ENCODE measurements around the gene LRIF1.
"Not testable (repeated sequence)": the region's sequence is repeated elsewhere in the genome, so short reads cannot be mapped to it uniquely, and the experiment has no call there.

The LRIF1 gene

GRCh38 chr1:110948038-110948810 is 15.5 kb downstream of the LRIF1 start:
- DNase-seq (ENCODE audit: low read depth, low spot score), result no peak

DNA sequence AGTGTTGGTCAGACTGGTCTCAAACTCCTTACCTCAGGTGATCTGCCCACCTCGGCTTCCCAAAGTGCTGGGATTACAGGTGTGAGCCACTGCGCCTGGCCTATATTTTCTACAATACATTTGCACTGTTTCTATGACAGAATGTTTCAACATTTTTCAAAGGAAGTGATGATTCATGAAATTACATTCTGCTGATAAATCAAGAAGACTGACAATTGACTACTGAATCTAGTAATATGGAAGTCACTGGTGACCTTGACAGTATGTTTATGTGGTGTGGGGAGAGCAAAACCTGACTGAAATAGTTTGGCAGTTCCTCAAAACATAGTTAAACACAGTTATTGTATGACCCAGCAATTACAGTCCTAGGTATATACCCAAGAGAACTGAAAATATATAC is 18.1 kb downstream of the LRIF1 start:
- no peak for DNase-seq (ENCODE audit: low read depth, low spot score)

DNA sequence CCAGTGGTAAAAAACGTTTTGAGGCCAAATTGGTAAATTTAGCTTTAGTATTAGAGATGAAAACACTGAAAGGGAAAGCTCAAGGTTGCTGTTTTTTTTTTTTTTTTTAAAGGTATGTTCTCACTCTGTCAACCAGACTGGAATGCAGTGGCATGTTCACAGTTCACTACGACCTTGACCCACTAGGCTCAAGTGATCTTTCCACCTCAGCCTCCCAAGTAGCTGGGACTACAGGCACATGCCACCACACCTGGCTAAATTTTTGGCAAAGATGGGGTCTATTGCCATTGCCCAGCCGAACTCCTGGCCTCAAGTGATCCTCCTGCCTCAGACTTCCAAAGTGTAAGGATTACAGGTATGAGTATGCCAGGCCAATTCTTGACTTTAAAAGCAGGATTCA is 18.9 kb downstream of the LRIF1 start:
- no peak for DNase-seq (ENCODE audit: low read depth, low spot score)

DNA sequence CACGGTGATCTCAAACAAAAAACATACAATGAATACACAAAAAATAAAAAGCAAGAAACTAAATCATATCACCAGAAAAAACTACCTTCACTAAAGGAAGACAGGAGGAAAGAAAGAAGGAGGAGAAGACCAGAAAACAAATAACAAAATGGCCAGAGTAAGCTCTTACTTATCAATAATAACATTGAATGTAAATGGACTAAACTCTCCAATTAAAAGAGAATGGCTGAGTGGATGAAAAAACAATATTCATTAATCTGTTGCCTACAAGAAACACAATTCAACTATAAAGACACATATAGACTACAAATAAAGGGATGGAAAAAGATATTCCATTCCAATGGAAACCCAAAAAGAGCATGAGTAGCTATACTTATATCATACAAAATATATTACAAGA is 27.2 kb downstream of the LRIF1 start:
- no peak for DNase-seq (ENCODE audit: low read depth, low spot score)

- DNase-seq (ENCODE audit: low read depth, low spot score), result not testable (repeated sequence)
These were observed 32.6 kb downstream of the LRIF1 start for GRCh38 chr1:110931097-110931496.

DNA sequence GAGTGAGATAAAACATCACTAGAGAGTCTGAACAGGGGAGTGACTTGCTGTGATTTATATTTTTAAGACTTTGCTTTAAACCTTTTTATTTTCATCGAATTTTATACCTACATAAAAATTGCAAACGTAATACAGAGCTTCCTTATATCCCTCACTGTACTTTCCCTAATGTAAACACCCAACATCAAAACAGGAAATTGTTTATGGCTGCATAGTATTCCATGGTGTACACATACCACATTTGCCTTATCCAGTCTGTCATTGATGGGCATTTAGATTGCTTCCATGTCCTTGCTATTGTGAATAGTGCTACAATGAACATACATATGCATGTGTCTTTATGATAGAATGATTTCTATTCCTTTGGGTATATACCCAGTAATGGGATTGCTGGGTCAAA is 34.8 kb downstream of the LRIF1 start:
- DNase-seq (ENCODE audit: low read depth, low spot score), result no peak

DNA sequence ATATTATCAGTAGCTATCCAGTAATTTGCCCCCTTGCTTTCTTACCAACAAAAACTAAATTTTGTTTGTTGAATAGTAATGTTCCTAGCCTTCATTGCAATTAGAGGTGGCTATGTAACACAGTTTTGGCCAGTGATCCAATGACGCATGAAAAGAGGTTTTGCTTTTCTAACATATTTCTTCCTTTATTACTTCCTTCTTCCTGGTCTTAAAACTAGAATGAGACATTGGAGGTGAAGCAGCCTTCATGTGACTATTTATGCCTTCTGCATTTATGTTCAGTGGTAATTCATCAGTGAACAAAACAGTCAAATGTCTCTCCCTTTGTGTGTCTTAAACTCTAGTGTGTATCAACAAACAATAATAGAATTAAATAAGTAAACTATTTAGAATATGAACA is 35.5 kb downstream of the LRIF1 start:
- no peak for DNase-seq (ENCODE audit: low read depth, low spot score)

DNA sequence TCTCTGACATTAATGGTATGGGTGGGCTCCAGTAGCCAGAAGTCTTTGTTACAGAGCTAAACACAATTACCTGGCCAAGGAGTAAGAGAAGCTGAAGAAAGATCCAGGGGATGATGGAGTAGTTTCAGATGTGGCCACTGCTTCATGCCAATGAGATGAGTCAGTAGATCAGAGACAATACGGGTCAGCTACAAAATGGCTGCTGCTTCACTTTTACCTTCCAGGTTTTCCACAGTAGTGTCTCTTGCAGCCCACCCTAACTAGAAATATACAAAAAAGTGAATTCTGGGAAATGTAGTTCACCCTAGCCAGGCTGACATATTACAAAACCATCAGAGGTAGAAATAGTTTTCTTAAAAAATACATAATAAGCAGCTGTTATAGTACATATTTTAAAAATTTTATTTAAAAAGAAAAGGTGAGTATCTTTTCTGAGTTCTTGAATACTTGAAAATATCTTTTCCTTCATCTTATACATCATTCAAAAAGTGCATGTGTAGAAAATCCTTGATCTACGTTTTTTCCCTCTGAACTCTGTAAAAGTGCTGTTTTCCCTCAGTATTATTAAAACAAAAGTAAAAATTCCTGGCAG is 36.1 kb downstream of the LRIF1 start:
- no peak for DNase-seq (ENCODE audit: low read depth, low spot score)

DNA sequence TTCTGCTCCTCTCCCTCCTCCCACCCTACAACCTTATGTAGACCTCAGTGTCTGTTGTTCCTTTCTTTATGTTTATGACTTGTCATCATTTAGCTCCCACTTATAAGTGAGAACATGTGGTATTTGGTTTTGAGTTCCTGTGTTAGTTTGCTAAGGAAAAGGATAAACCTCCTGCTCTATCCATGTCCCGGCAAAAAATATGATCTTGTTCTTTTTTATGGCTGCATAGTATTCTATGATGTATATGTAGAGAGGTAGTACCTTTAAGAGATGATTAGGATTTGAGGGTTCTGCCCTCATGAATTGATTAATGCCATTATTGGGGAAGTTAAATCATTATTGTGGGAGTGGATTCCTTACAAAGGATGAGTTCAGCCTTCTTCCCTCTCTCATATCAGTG is 41.8 kb downstream of the LRIF1 start:
- no peak for DNase-seq (ENCODE audit: low read depth, low spot score)

DNA sequence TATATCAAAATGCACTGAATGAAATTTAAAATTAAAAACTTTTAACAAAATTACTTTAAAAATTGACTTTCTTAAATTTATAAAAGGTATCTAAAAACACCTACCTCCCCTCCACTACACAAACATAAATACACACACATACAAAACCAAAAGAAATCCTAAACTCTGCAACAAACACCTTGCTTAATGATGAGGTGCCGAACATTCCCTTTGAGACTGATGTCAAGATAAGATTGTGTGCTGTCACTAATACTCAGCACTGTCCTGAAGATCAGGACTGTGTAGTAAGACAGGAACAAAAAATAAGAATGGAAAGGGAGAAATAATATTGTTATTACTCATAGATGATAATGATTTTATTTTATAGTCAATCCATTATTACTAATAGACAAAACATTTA is 45.7 kb downstream of the LRIF1 start:
- DNase-seq (ENCODE audit: low read depth, low spot score), result no peak

DNA sequence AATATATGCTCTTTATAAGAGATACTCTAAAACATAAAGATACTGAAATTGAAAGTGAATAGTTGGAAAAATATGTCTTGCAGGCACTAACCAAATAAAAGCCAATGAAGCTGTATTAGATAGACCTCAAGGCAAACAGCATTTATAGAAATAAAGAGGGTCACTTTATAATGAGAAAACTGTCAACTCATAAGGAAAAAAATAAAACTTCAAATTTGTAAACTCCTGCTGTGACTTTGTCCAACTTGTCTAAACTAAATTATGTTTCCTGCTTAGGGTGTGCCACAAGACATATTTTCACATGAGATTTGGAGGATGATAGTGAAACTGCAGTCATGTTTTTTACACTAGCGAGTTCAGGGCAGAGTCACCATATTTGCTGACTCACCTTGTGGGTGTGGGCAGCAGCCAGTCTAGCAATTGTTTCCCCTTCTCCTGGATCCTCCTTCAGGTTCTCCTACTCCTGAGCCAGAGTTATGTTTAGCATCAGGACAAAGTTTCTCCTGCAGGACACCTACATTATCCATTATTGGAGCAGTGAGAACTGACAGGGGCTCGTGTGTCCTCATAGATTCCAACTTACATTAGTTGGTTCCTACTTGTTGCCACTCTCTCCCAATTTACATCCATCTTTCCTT is 46.9 kb downstream of the LRIF1 start:
- DNase-seq (ENCODE audit: low read depth, low spot score), result no peak

DNA sequence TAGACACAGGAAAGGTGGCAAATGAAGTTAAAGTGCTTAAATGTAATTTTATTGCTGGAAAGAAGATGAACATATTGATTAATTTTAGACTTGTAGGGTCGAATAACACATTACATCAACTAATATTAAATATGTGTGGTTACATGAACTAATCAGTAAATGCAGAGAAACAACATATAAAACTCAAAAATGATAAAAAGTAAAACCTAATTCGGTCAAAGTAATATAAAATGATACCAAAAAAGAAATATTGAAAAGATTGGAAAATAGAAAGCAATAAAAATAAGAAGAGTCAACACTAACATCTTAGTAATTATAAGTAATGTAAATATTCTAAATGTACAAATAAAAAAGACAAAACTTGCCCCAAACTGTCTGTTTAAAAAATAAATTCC is 47.5 kb downstream of the LRIF1 start:
- DNase-seq (ENCODE audit: low read depth, low spot score), result no peak

DNA sequence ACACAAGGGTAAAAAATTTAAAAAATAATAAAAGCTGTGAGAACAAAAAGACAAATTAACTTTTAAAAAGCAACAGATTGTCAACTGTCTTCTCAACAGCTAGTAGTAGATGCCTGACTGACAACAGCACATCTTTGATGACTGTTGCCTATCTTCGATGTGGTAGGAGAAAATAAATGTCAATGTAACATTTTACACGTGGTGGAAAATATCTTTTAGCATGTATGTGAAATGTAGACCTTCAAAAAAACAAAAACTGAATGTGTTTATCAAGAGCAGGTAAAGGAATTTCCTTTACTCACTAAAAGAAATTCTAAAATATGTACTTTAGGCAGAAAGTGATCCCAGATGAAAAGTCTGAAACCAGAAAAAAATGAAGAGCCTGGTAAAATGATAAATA is 47.9 kb downstream of the LRIF1 start:
- no peak for DNase-seq (ENCODE audit: low read depth, low spot score)

- DNase-seq (ENCODE audit: low read depth, low spot score), result no peak
These were observed 49.0 kb downstream of the LRIF1 start for GRCh38 chr1:110914676-110915075.

DNA sequence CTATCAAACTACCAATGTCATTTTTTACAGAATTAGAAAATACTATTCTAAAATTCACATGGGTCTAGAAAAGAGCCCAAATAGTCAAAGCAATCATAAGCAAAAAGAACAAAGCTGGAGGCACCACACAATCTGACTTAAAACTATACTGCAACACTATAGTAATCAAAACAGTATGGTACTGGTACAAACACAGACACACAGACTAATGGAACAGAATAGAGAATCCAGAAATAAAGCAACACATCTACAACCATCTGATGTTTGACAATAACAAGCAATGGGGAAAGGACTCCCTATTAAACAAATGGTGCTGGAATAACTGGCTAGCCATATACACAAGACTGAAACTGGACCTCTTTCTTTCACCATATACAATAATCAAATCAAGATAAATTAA is 50.9 kb downstream of the LRIF1 start:
- DNase-seq (ENCODE audit: low read depth, low spot score), result no peak

DNA sequence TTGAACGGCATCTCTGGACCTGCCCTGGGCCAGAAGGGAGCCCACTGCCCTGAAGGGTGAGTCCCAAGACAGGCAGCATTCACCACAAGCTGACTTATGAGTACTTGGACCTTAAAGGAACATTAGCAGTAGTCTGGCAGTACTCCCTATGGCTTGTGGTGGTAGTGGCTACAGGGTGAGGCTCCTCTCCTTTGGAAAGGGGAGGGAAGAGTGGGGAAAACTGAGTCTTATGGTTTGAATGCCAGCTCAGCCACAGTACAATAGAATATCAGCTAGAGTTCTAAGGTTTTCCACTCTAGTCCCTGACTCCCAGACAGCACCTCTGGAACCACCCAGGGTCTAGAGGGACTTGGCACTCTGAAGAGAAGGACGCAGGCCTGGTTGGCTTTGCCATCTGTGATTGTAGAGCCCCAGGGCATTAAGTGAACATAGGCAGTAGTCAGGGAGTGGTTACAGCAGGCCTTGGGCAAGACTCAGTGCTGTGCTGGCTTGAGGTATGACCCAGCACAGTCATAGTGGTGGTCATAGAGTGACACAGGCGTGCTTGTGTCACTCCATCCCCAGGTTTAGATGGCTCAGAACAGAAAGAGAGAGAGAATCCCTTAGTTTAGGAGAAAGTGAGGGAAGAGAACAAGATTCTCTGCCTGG is 59.7 kb downstream of the LRIF1 start:
- no peak for DNase-seq (ENCODE audit: low read depth, low spot score)

GRCh38 chr1:110902820-110903463 is 60.8 kb downstream of the LRIF1 start:
- DNase-seq (ENCODE audit: low read depth, low spot score), result no peak

DNA sequence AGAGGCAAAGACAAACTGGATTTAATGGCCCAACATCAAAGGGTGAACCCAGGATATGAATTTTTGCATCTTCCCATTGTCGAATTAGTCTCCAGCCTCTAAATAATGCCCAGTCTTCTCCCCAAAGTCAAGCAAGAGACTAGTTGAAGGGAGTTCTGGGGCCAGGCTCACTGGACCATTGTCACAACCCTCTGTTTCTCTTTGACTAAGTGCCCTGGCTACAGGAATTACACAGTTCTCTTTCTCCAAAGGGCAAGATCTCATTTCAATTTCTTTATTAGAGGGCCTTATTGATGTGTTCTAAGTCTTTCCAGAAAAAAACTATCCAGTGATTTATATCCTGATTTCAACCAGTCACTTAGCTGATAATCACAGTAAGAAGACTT is 64.3 kb downstream of the LRIF1 start:
- DNase-seq (ENCODE audit: low read depth, low spot score), result no peak

GRCh38 chr1:110898734-110899457 is 64.8 kb downstream of the LRIF1 start:
- no peak for DNase-seq (ENCODE audit: low read depth, low spot score)

GRCh38 chr1:110897681-110898080 is 66.0 kb downstream of the LRIF1 start:
- no peak for DNase-seq (ENCODE audit: low read depth, low spot score)
